ENCODE results near the gene BACH2.

Gene BACH2

DNA sequence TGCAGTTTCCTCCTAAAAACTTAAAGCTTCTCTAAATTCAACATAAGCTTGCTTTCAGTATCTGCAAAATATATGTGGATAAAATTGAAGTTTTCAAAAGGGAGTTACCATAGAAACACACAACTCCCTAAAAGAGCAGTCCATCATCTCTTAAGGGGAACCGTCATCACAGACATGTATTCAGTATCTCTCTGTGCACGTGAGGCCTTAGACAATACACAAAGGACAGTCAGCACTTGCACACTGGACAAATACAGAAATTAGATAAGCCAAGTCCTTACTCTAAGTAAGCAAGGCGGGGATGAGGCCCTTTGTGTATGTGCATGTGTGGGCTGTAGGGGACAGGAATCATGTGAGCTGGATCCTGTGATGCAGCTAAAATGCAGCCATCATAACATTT, 136.6 kb downstream of the BACH2 start:
- H3K4me3 ChIP-seq (replicated peaks; ENCODE audit: insufficient read depth, low read length), result no peak overlapping the region
- no peaks in the 10 kb centered on the region for H3K27me3 ChIP-seq (ENCODE audit: insufficient read depth, poor library complexity, severe bottlenecking)
- no peak for DNase-seq (ENCODE audit: low read depth in 1 of 2, low spot score in 1 of 2)
- H3K27ac ChIP-seq (replicated peaks), result no peak overlapping the region
- TF ChIP-seq REST (IDR thresholded peaks at IDR 0.05; ENCODE audit: insufficient replicate concordance, low read depth), result no peak
- no peak for TF ChIP-seq CTCF (IDR thresholded peaks at IDR 0.05; ENCODE audit: insufficient read depth, low read length)
- TF ChIP-seq GABPA (IDR thresholded peaks at IDR 0.05; ENCODE audit: low read depth), result no peak
- TF ChIP-seq POLR2AphosphoS5 (IDR thresholded peaks at IDR 0.05; ENCODE audit: low read depth), result no peak
- no peak for TF ChIP-seq SPI1 (IDR thresholded peaks at IDR 0.05; ENCODE audit: borderline replicate concordance, low read depth)

DNA sequence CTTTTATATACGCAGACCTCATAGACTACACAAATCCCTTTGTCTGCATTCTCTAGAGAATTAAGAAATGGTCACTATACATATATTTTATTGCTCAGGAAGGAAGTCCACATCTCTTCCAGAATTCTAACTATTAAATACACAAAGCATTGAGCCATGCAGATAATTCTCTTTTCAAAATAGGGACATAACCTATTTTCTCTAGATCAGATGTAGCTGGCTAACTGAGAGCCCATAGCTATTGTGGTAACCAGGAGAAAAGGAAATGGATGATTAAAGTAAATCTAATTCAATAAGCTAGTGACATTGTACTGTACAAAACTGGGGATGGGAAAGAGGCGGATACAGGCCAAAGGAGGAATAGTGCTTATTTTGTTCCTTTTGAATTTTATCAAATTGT, 137.2 kb downstream of the BACH2 start:
- no peak for DNase-seq (ENCODE audit: low read depth in 1 of 2, low spot score in 1 of 2)
- Histone ChIP-seq H3K27me3 (ENCODE audit: insufficient read depth, poor library complexity, severe bottlenecking) (no peaks in the 10 kb centered on the region), H3K4me3 (replicated peaks; ENCODE audit: insufficient read depth, low read length) (no peak overlapping the region), H3K27ac (replicated peaks) (no peak overlapping the region)
- TF ChIP-seq SPI1 (IDR thresholded peaks at IDR 0.05; ENCODE audit: borderline replicate concordance, low read depth), result no peak
- TF ChIP-seq CTCF (IDR thresholded peaks at IDR 0.05; ENCODE audit: insufficient read depth, low read length), result no peak
- no peak for TF ChIP-seq GABPA (IDR thresholded peaks at IDR 0.05; ENCODE audit: low read depth)

DNA sequence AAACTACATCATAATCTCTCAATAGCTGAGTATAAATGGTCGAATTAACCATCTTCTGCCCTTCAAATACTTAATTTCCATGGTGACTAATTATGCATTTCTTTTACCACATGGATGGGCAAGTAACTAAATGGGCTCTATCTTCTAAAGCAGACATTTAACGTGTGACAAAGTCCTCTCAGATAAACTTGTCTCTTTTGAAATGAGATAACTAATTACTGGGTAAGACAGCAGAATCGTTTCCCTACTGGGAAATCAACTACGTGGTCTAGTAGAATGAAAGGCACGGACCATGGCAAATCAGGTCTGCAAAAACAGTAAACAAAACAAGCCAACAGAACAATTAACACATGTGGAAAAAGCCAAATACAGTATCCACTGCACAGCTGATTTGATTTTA, 137.7 kb downstream of the BACH2 start:
- TF ChIP-seq REST (IDR thresholded peaks at IDR 0.05; ENCODE audit: insufficient replicate concordance, low read depth), result no peak
- TF ChIP-seq GABPA (IDR thresholded peaks at IDR 0.05; ENCODE audit: low read depth), result no peak
- TF ChIP-seq CTCF (IDR thresholded peaks at IDR 0.05; ENCODE audit: insufficient read depth, low read length), result no peak
- no peak for TF ChIP-seq SPI1 (IDR thresholded peaks at IDR 0.05; ENCODE audit: borderline replicate concordance, low read depth)
- no peak for TF ChIP-seq POLR2AphosphoS5 (IDR thresholded peaks at IDR 0.05; ENCODE audit: low read depth)
- H3K27me3 ChIP-seq (ENCODE audit: insufficient read depth, poor library complexity, severe bottlenecking), result no peaks in the 10 kb centered on the region
- no peak overlapping the region for H3K27ac ChIP-seq (replicated peaks)
- DNase-seq (ENCODE audit: low read depth in 1 of 2, low spot score in 1 of 2), result no peak
- H3K4me3 ChIP-seq (replicated peaks; ENCODE audit: insufficient read depth, low read length), result no peak overlapping the region

DNA sequence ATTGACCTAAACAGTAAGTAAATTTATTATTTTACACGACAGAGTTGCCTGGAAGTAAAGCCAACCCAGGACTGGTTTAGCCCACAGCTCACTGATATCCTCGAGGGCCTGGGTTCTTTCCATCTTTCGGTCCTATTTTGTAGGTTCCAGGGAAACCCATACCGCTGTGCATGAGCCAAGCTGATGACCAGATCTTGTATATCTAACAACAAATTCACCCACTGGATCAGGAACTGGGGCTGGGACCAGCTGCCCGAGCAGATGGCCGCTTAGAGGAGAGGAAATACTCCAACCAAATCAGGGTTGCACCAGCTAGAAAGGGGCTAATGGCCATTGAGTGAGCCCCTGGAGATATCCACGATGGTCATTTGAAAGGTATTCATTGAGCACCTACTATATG, 139.2 kb downstream of the BACH2 start:
- Histone ChIP-seq H3K4me3 (replicated peaks; ENCODE audit: insufficient read depth, low read length) (no peak overlapping the region), H3K27me3 (ENCODE audit: insufficient read depth, poor library complexity, severe bottlenecking) (no peaks in the 10 kb centered on the region), H3K27ac (replicated peaks) (no peak overlapping the region)
- no peak for TF ChIP-seq GABPA (IDR thresholded peaks at IDR 0.05; ENCODE audit: low read depth)
- no peak for TF ChIP-seq SPI1 (IDR thresholded peaks at IDR 0.05; ENCODE audit: borderline replicate concordance, low read depth)
- no peak for TF ChIP-seq REST (IDR thresholded peaks at IDR 0.05; ENCODE audit: insufficient replicate concordance, low read depth)
- TF ChIP-seq POLR2AphosphoS5 (IDR thresholded peaks at IDR 0.05; ENCODE audit: low read depth), result no peak
- no peak for TF ChIP-seq CTCF (IDR thresholded peaks at IDR 0.05; ENCODE audit: insufficient read depth, low read length)
- no peak for DNase-seq (ENCODE audit: low read depth in 1 of 2, low spot score in 1 of 2)
